Colonic mucosa (tissue), 4 donors: ENCODE measurements around the gene PCNX1. TPM values are rescaled to one million over a fixed set of nuclear protein-coding genes. Genes with fewer than 3 reads are reported as not detected.

Experiments
- DNase-seq: peaks from one replicate; pipeline ENCODE4 v3.0.0-alpha.2; 2020
- H3K27ac ChIP-seq: fragments of 200-600 bp; one replicate; pipeline ENCODE4 v1.8.0; 2021
- H3K27me3 ChIP-seq: fragments of 200-600 bp; one replicate; pipeline ENCODE4 v1.8.0; 2021
- H3K36me3 ChIP-seq: fragments of 200-600 bp; one replicate; pipeline ENCODE4 v1.8.0; 2021
- H3K4me1 ChIP-seq: fragments of 200-600 bp; one replicate; pipeline ENCODE4 v1.8.0; 2021; ENCODE audit warnings: mild to moderate bottlenecking
- H3K4me3 ChIP-seq: fragments of 200-600 bp; one replicate; pipeline ENCODE4 v1.8.0; 2021
- H3K9ac ChIP-seq, 2 donors: one replicate each; pipeline ENCODE4 v1.7.0; 2013; ENCODE audit warnings: control low read depth in 2 of 2, low read depth in 2 of 2, low read length in 2 of 2
- H3K9me3 ChIP-seq: fragments of 200-600 bp; one replicate; pipeline ENCODE4 v1.8.0; 2021
- CTCF ChIP-seq: fragments of 200-600 bp; IDR thresholded peaks from one replicate; pipeline ENCODE4 v1.8.0; 2022; ENCODE audit warnings: antibody characterized with exemption, mild to moderate bottlenecking
- intact Hi-C: fragments of 100-400 bp; cut with DNase I; formaldehyde crosslinking; loops from one replicate; pipeline ENCODE4 v1.14.1; 2022
- total RNA-seq, 2 donors: library from RNA; stranded (reverse); fragmentation: NEBNext Ultra II Directional in 1 of 2; extraction: Animal tissue kit (Norgen Biotek cat#: 25700) in 1 of 2; gene quantifications; one replicate each; pipeline ENCODE4 v1.2.1, GENCODE V29; 2021
- donor health status: healthy.
- donor health status: DM: no; HTN: no; CAD: no.
- donor health status: DM: no; HTN: no; CAD: no.

The PCNX1 gene
- total RNA-seq, 2 donors from 2014 or later = 18.1 to 26.7 TPM

- no peaks in the 10 kb centered on the region for H3K9me3 ChIP-seq
- no peaks in the 10 kb centered on the region for H3K27me3 ChIP-seq
- H3K27ac ChIP-seq = no peak overlapping the region
- no peaks in the 10 kb centered on the region for H3K4me1 ChIP-seq
- no peak for TF ChIP-seq CTCF
- H3K36me3 ChIP-seq = peaks cover 4% of the 10 kb centered on the region
- no peak overlapping the region for H3K4me3 ChIP-seq
- intact Hi-C loops = no loop called here
- H3K9ac ChIP-seq = no peak overlapping the region
- no peak for DNase-seq
Measured at GRCh38 chr14:71070169-71070568, 162.9 kb downstream of the PCNX1 start.

- Histone ChIP-seq H3K4me1 (no peaks in the 10 kb centered on the region), H3K36me3 (peaks cover 5% of the 10 kb centered on the region), H3K4me3 (no peak overlapping the region), H3K9ac (no peak overlapping the region), H3K27ac (no peak overlapping the region), H3K27me3 (no peaks in the 10 kb centered on the region), H3K9me3 (no peaks in the 10 kb centered on the region)
- TF ChIP-seq CTCF = no peak
- no peak for DNase-seq
- intact Hi-C loops = no loop called here
Measured at GRCh38 chr14:71071042-71071441, 163.8 kb downstream of the PCNX1 start.

GRCh38 chr14:71076462-71077092 is 169.3 kb downstream of the PCNX1 start:
- H3K9me3 ChIP-seq = no peaks in the 10 kb centered on the region
- no peaks in the 10 kb centered on the region for H3K27me3 ChIP-seq
- no peak for TF ChIP-seq CTCF
- H3K4me3 ChIP-seq = no peak overlapping the region
- no peak overlapping the region for H3K27ac ChIP-seq
- H3K4me1 ChIP-seq = no peaks in the 10 kb centered on the region
- no peak for DNase-seq
- no peak overlapping the region for H3K9ac ChIP-seq
- peaks cover 10% of the 10 kb centered on the region for H3K36me3 ChIP-seq
- intact Hi-C loops = no loop called here

GRCh38 chr14:71078500-71078899 is 171.2 kb downstream of the PCNX1 start:
- Histone ChIP-seq H3K27ac (no peak overlapping the region), H3K36me3 (peaks cover 10% of the 10 kb centered on the region), H3K4me1 (no peaks in the 10 kb centered on the region), H3K9ac (no peak overlapping the region), H3K4me3 (no peak overlapping the region), H3K9me3 (no peaks in the 10 kb centered on the region), H3K27me3 (no peaks in the 10 kb centered on the region)
- no peak for TF ChIP-seq CTCF
- no peak for DNase-seq
- intact Hi-C loops = no loop called here

- Histone ChIP-seq H3K9me3 (no peaks in the 10 kb centered on the region), H3K27ac (no peak overlapping the region), H3K9ac (no peak overlapping the region), H3K27me3 (no peaks in the 10 kb centered on the region), H3K4me1 (no peaks in the 10 kb centered on the region), H3K36me3 (no peaks in the 10 kb centered on the region), H3K4me3 (no peak overlapping the region)
- intact Hi-C loops = no loop called here
- TF ChIP-seq CTCF = no peak
- DNase-seq = no peak
Measured at GRCh38 chr14:71086567-71086966, 179.3 kb downstream of the PCNX1 start.
